ENCODE results near the gene CCND3. TPM values are rescaled to one million over a fixed set of nuclear protein-coding genes. Genes with fewer than 3 reads are reported as not detected.

CCND3 gene
- total and polyA plus RNA-seq, 2 of the 13 experiments (the other 11 are each of a cell fraction or from before 2014, with no cell fraction given): 4.3 to 7.2 TPM

- TF ChIP-seq ATF3 (CRISPR knock-in tag; IDR thresholded peaks at IDR 0.05): peak; percentile 53
- peak; percentile 82 for TF ChIP-seq ZNF335 (CRISPR knock-in tag; IDR thresholded peaks at IDR 0.05)
- TF ChIP-seq, protein P1, sequence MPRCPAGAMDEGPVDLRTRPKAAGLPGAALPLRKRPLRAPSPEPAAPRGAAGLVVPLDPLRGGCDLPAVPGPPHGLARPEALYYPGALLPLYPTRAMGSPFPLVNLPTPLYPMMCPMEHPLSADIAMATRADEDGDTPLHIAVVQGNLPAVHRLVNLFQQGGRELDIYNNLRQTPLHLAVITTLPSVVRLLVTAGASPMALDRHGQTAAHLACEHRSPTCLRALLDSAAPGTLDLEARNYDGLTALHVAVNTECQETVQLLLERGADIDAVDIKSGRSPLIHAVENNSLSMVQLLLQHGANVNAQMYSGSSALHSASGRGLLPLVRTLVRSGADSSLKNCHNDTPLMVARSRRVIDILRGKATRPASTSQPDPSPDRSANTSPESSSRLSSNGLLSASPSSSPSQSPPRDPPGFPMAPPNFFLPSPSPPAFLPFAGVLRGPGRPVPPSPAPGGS (CRISPR knock-in tag; IDR thresholded peaks at IDR 0.05): peak; percentile 32; the same call in 1 of the 2 replicates
- TF ChIP-seq PITX1 (CRISPR knock-in tag; IDR thresholded peaks at IDR 0.05): peak; percentile 9; the same call in 1 of the 2 replicates
- TF ChIP-seq RELA (CRISPR knock-in tag; IDR thresholded peaks at IDR 0.05): no peak; the same call in 1 of the 2 replicates
- no peak for TF ChIP-seq RBM22 (optimal IDR thresholded peaks at IDR 0.05; ENCODE audit: low read length)
- TF ChIP-seq, protein P2, sequence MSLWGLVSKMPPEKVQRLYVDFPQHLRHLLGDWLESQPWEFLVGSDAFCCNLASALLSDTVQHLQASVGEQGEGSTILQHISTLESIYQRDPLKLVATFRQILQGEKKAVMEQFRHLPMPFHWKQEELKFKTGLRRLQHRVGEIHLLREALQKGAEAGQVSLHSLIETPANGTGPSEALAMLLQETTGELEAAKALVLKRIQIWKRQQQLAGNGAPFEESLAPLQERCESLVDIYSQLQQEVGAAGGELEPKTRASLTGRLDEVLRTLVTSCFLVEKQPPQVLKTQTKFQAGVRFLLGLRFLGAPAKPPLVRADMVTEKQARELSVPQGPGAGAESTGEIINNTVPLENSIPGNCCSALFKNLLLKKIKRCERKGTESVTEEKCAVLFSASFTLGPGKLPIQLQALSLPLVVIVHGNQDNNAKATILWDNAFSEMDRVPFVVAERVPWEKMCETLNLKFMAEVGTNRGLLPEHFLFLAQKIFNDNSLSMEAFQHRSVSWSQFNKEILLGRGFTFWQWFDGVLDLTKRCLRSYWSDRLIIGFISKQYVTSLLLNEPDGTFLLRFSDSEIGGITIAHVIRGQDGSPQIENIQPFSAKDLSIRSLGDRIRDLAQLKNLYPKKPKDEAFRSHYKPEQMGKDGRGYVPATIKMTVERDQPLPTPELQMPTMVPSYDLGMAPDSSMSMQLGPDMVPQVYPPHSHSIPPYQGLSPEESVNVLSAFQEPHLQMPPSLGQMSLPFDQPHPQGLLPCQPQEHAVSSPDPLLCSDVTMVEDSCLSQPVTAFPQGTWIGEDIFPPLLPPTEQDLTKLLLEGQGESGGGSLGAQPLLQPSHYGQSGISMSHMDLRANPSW (CRISPR knock-in tag; IDR thresholded peaks at IDR 0.05; ENCODE audit: borderline replicate concordance): 0 out of 2 replicates have a peak, but pooled peaks have one; percentile 82
- TF ChIP-seq ZNF138 (CRISPR knock-in tag; IDR thresholded peaks at IDR 0.05; ENCODE audit: low read depth): no peak
- no peak for TF ChIP-seq RFX3 (CRISPR knock-in tag; IDR thresholded peaks at IDR 0.05)
- peak; percentile 21; the same call in 1 of the 2 replicates for TF ChIP-seq CAMTA2 (CRISPR knock-in tag; IDR thresholded peaks at IDR 0.05; ENCODE audit: borderline replicate concordance)
- peak; percentile 85; the same call in 1 of the 2 replicates for TF ChIP-seq NR0B2 (CRISPR knock-in tag; IDR thresholded peaks at IDR 0.05)
- 0 out of 2 replicates have a peak, but pooled peaks have one; percentile 78 for TF ChIP-seq KLF15 (CRISPR knock-in tag; IDR thresholded peaks at IDR 0.05; ENCODE audit: borderline replicate concordance)
- no peak; the same call in 1 of the 2 replicates for TF ChIP-seq RORA (CRISPR knock-in tag; IDR thresholded peaks at IDR 0.05)
- peak; percentile 80; the same call in 1 of the 2 replicates for TF ChIP-seq ZFP41 (CRISPR knock-in tag; IDR thresholded peaks at IDR 0.05; ENCODE audit: borderline replicate concordance)
- TF ChIP-seq ZNF749 (CRISPR knock-in tag; IDR thresholded peaks at IDR 0.05; ENCODE audit: borderline replicate concordance): peak; percentile 57
- TF ChIP-seq SNRNP70 (IDR thresholded peaks at IDR 0.05; ENCODE audit: low read depth, low read length): no peak
- TF ChIP-seq NR1H2 (CRISPR knock-in tag; IDR thresholded peaks at IDR 0.05; ENCODE audit: borderline replicate concordance, low read depth): peak; percentile 70; the same call in 1 of the 2 replicates
- TF ChIP-seq ZFP36L2 (CRISPR knock-in tag; IDR thresholded peaks at IDR 0.05): no peak
- peak; percentile 71; the same call in 1 of the 2 replicates for TF ChIP-seq ISL2 (CRISPR knock-in tag; IDR thresholded peaks at IDR 0.05)
- no peak for TF ChIP-seq ZNF225 (CRISPR knock-in tag; IDR thresholded peaks at IDR 0.05)
- no peak for TF ChIP-seq RBAK (CRISPR knock-in tag; IDR thresholded peaks at IDR 0.05)
- peak; percentile 85; the same call in 1 of the 2 replicates for TF ChIP-seq ZNF792 (CRISPR knock-in tag; IDR thresholded peaks at IDR 0.05)
- TF ChIP-seq, protein P3, sequence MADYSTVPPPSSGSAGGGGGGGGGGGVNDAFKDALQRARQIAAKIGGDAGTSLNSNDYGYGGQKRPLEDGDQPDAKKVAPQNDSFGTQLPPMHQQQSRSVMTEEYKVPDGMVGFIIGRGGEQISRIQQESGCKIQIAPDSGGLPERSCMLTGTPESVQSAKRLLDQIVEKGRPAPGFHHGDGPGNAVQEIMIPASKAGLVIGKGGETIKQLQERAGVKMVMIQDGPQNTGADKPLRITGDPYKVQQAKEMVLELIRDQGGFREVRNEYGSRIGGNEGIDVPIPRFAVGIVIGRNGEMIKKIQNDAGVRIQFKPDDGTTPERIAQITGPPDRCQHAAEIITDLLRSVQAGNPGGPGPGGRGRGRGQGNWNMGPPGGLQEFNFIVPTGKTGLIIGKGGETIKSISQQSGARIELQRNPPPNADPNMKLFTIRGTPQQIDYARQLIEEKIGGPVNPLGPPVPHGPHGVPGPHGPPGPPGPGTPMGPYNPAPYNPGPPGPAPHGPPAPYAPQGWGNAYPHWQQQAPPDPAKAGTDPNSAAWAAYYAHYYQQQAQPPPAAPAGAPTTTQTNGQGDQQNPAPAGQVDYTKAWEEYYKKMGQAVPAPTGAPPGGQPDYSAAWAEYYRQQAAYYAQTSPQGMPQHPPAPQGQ (CRISPR knock-in tag; IDR thresholded peaks at IDR 0.05; ENCODE audit: borderline replicate concordance): no peak
These were observed 20.5 kb downstream of the CCND3 start, which contains the start of the genes BYSL and MED20 (continued) for GRCh38 chr6:41920921-41921711.
